WTC11 (cell line): ENCODE results near the gene COL5A1.

Experiments
- CREB1 ChIP-seq: sonication (generic); formaldehyde crosslinking; IDR thresholded peaks from 2 replicates; pipeline ENCODE4 v1.8.0; 2023; ENCODE audit warnings: mild to moderate bottlenecking, missing genetic modification reagents
- FOXJ3 ChIP-seq: sonication (generic); formaldehyde crosslinking; IDR thresholded peaks from 2 replicates; pipeline ENCODE4 v1.9.0; 2021; ENCODE audit warnings: missing genetic modification reagents, mild to moderate bottlenecking, borderline replicate concordance
- GABPB1 ChIP-seq: sonication (generic); formaldehyde crosslinking; IDR thresholded peaks from 2 replicates; pipeline ENCODE4 v1.8.1; 2023; ENCODE audit warnings: mild to moderate bottlenecking, missing genetic modification reagents
- GTF2I ChIP-seq: fragments of 250-450 bp; sonication (Bioruptor Pico); conservative IDR thresholded peaks from 2 replicates; pipeline ENCODE4 v1.4.0; 2021; ENCODE audit warnings: mild to moderate bottlenecking
- KAT7 ChIP-seq: sonication (generic); formaldehyde crosslinking; IDR thresholded peaks from 2 replicates; pipeline ENCODE4 v1.8.1; 2023; ENCODE audit warnings: missing genetic modification reagents, mild to moderate bottlenecking, borderline replicate concordance
- MYBL2 ChIP-seq: sonication (generic); formaldehyde crosslinking; IDR thresholded peaks from 2 replicates; pipeline ENCODE4 v1.8.1; 2023; ENCODE audit warnings: mild to moderate bottlenecking, moderate library complexity, missing genetic modification reagents
- NFYB ChIP-seq: sonication (generic); formaldehyde crosslinking; conservative IDR thresholded peaks from 2 replicates; pipeline ENCODE4 v1.8.0; 2022; ENCODE audit warnings: low read depth, missing genetic modification reagents
- SMAD3 ChIP-seq: sonication (generic); formaldehyde crosslinking; IDR thresholded peaks from 2 replicates; pipeline ENCODE4 v1.8.0; 2022; ENCODE audit warnings: missing genetic modification reagents, mild to moderate bottlenecking, borderline replicate concordance
- TF ChIP-seq, protein P1 (sequence below): fragments of 200-600 bp; IDR thresholded peaks from 2 replicates; pipeline ENCODE4 v1.8.0; 2022; ENCODE audit warnings: antibody characterized with exemption
- TF ChIP-seq, protein P2 (sequence below): sonication (generic); formaldehyde crosslinking; IDR thresholded peaks from 2 replicates; pipeline ENCODE4 v1.8.0; 2022; ENCODE audit warnings: missing genetic modification reagents

DNA sequence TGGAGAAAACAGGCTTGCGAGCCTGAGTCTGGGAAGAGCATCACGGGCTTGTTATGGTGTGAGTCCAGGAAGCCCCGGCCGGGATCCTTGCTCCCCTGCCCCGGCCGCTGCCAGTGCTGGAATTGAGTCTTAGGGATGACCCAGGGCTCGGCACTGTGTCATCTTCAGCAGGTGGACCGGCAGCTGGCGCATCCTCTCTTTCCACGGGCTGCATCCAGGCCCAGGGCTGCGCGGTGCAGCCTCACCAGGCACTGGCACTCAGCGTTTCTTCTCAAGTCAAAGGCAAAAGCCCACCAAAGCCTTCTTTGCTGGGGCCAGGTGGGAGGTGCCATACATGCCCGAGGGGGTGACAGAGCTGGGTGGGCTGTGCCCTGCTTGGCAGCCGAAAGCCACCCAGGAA lies 46.6 kb downstream of the COL5A1 start:
- TF ChIP-seq KAT7 (CRISPR knock-in tag), result no peak
- no peak for TF ChIP-seq GABPB1 (CRISPR knock-in tag)
- TF ChIP-seq CREB1 (CRISPR knock-in tag), result no peak
- TF ChIP-seq, protein P1, sequence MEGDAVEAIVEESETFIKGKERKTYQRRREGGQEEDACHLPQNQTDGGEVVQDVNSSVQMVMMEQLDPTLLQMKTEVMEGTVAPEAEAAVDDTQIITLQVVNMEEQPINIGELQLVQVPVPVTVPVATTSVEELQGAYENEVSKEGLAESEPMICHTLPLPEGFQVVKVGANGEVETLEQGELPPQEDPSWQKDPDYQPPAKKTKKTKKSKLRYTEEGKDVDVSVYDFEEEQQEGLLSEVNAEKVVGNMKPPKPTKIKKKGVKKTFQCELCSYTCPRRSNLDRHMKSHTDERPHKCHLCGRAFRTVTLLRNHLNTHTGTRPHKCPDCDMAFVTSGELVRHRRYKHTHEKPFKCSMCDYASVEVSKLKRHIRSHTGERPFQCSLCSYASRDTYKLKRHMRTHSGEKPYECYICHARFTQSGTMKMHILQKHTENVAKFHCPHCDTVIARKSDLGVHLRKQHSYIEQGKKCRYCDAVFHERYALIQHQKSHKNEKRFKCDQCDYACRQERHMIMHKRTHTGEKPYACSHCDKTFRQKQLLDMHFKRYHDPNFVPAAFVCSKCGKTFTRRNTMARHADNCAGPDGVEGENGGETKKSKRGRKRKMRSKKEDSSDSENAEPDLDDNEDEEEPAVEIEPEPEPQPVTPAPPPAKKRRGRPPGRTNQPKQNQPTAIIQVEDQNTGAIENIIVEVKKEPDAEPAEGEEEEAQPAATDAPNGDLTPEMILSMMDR, result no peak
- TF ChIP-seq GTF2I (CRISPR knock-in tag), result no peak
- TF ChIP-seq SMAD3 (CRISPR knock-in tag), result no peak
- TF ChIP-seq MYBL2 (CRISPR knock-in tag), result no peak
- TF ChIP-seq, protein P2, sequence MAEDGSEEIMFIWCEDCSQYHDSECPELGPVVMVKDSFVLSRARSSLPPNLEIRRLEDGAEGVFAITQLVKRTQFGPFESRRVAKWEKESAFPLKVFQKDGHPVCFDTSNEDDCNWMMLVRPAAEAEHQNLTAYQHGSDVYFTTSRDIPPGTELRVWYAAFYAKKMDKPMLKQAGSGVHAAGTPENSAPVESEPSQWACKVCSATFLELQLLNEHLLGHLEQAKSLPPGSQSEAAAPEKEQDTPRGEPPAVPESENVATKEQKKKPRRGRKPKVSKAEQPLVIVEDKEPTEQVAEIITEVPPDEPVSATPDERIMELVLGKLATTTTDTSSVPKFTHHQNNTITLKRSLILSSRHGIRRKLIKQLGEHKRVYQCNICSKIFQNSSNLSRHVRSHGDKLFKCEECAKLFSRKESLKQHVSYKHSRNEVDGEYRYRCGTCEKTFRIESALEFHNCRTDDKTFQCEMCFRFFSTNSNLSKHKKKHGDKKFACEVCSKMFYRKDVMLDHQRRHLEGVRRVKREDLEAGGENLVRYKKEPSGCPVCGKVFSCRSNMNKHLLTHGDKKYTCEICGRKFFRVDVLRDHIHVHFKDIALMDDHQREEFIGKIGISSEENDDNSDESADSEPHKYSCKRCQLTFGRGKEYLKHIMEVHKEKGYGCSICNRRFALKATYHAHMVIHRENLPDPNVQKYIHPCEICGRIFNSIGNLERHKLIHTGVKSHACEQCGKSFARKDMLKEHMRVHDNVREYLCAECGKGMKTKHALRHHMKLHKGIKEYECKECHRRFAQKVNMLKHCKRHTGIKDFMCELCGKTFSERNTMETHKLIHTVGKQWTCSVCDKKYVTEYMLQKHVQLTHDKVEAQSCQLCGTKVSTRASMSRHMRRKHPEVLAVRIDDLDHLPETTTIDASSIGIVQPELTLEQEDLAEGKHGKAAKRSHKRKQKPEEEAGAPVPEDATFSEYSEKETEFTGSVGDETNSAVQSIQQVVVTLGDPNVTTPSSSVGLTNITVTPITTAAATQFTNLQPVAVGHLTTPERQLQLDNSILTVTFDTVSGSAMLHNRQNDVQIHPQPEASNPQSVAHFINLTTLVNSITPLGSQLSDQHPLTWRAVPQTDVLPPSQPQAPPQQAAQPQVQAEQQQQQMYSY, result no peak
- TF ChIP-seq FOXJ3 (CRISPR knock-in tag), result no peak
- TF ChIP-seq NFYB (CRISPR knock-in tag), result no peak
